Measurements from ENCODE around the gene HEG1.

- no peak for TF ChIP-seq CTCF (IDR thresholded peaks at IDR 0.05 in 4 of 5, conservative IDR thresholded peaks at IDR 0.05 in 1 of 5)
- no peak for TF ChIP-seq POLR2A (IDR thresholded peaks at IDR 0.05)
These were observed 22.2 kb downstream of the HEG1 start for GRCh38 chr3:125033616-125034015.

Measured in gastrocnemius medialis (tissue), 4 donors.